HG03175 (cell line): Measurements from ENCODE around the gene GRID1.
A peak's percentile ranks its signal among the peaks of the same experiment; 100 is the strongest.

Experiments used
- ATAC-seq: cut with Tn5 transposase; IDR thresholded peaks from one replicate; pipeline ENCODE4 v1.9.1; 2021; ENCODE audit warnings: mild to moderate bottlenecking, moderate library complexity; ENCODE audit not compliant: unreplicated experiment

GRID1 gene

GRCh38 chr10:86355571-86356038 is 11.0 kb downstream of the GRID1 start:
- ATAC-seq, result peak; percentile 58

DNA sequence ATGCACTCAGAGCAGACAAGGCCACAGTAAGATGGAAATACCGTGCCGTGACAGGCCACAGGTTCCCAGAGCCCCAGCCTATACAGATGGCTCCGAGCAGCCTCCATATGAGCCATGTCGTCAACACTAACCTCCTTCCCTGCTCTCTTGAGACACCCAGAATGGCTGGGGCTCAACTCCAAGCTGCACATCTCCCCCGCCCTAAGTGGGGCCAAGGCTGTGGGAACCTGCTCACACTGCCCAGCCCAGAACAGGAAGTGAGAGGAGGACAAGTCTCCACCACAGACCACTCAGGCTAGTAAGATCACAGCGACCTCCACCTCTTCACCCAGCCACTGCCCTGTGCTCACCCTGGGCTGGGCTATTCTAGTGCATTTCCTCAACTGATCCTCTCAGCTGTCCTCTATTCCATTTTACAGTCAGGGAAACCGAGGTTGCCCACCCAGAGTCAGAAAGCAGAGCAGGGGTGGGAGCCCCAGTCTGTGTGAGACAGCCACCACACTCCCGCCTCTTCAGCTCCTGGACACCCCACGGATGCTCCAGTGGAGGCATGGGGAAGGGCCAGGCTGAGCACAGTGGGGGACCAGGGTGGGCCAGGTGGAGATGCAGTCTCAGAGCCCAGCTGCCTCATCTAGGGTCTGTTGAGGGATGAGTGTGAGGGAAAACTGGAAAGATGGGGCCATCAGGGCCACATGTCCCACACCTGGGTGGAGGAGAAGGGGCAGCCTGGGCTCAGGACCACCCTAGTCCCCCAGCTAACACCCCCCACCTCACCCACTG is 11.6 kb downstream of the GRID1 start:
- ATAC-seq, result peak; percentile 63

GRCh38 chr10:86353506-86354485 is 12.8 kb downstream of the GRID1 start:
- no peak for ATAC-seq

- no peak for ATAC-seq
These were observed 15.7 kb downstream of the GRID1 start for GRCh38 chr10:86350897-86351296.

DNA sequence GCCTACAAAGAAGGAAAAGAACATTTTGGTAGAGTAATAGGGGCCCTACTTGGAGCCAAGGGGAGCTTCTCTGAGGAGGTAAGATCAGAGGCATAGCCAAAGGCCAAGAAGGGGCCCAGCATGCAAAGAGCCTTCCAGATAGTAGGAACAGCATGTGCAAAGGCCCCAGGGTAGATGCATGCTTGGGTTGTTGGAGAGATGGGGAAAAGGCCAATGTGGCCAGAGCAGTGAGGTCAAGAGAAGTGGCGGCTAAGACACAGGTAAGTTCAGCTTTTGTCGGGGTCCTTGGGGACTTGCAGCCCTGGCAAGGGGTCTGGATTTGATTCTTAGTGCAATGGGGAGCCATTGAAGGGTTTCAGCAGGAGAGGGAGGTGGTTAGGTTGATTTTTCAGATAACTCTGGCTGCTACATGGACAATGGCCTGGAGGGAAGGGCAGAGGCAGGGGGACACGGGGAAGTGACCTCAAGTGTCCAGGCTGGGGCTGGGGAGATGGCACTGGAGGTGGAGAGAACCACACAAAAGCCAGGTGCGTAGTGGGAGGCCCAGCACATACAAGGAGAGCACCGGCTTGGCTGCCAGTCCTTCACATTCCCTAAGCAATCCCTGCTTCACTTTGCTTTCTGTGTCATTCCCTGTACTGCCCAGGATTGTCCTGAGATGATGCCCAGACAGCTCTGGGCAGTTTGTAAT is 16.5 kb downstream of the GRID1 start:
- ATAC-seq, result no peak

GRCh38 chr10:86349474-86349873 is 17.1 kb downstream of the GRID1 start:
- ATAC-seq, result no peak

GRCh38 chr10:86348321-86349210 is 18.0 kb downstream of the GRID1 start:
- ATAC-seq, result no peak

- no peak for ATAC-seq
These were observed 18.7 kb downstream of the GRID1 start for GRCh38 chr10:86347856-86348255.

DNA sequence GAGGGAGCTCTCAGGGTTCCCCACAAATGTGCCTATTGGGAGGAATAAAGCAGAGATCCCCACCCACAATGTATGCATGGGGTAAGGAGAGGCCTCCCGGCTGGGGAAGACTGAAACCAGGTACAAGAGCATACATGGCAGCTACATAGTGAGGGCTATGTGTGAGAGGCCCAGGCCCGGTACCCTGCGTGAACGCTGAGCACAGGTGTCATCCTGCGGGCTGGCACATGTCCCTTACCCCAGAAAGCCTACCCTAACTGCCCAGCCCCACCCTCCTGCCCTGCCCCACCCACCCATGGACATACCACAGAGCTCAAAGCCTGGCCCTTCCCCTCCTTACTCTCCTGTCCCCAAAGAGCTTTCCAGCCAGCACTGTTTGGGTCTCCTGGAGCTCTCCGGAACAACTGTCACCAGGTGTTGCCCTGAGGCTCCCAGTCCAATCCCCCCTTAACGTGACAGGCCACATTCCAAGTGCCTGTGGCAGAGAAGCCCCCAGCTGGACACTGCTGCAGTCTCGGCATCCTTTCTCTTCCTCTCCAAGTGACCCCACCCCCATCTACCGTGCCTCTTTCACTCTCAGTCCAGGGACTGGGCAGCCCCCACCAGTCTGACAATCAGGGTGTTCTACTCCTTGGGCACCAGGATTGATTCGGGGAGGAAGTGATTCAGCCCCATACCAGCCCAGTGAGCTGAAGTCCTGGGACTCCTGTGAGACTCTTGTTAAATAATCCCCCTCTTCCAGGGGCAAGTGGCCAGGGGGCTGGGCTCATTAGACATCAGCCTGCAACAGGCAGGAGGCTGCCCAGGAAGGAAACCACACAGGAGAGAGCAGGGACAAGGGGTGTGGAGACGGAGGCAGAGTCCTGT is 19.6 kb downstream of the GRID1 start:
- no peak for ATAC-seq

GRCh38 chr10:86345859-86346798 is 20.5 kb downstream of the GRID1 start:
- ATAC-seq, result no peak

- no peak for ATAC-seq
These were observed 21.2 kb downstream of the GRID1 start for GRCh38 chr10:86345296-86345858.

DNA sequence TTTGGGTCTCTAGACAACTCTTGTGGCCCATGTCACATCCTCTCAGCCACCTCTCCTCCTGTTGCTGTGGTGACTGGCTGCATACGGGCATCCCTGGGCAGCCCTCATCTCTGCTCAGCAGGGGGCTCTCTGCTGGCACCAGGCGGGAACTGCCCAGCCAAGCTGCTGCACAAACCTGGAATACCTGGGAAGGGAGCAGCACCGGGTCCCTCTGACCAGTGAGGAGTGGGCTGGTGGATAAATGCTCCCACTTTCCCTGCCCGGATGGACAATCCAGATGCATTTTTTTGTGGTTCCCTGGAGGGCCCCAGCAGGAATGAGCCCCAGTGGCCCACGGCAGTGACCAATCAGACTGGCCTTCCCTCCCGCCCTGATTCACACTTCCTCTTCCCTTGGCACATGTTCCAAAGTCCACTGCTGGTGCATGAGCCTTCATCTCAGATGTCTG is 21.9 kb downstream of the GRID1 start:
- no peak for ATAC-seq

DNA sequence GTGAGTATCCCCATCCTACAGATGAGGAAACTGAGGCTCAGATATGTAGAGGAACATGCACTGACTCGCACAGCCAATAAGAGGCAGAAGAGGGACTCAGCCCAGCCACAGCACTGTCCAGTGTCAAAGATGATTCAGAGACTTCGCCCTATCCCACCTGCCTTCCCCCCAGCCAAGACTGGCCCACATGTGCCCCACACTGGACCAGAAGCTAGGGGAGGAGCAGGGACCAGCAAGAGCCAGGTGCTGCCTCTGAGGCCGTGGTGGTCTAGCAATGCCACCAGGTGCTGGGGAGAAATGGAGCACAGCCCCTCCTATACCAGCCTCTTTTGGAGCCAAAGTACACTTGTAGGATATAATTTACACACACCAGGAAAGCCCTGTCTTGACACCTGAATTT is 22.3 kb downstream of the GRID1 start:
- no peak for ATAC-seq

DNA sequence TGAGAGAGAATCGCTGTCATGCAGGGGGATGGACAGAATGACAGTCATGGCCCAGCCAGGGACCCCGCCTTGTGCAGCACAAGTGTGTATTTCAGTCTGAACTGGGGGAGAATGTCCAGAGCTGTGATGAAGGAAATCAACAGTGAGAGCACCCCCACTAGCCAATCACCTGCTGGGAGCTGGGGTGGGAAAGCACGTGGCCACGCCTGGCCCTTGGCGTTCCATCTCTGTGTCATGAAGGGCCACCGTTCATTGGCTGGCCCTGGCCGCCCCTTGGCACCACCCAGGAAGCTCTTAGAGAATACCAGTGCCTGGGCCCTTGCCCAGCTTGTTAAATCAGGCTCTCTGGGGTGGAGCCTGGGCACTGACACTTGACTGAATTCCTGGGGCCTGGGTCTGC is 22.8 kb downstream of the GRID1 start:
- ATAC-seq, result no peak

- ATAC-seq, result no peak
These were observed 24.3 kb downstream of the GRID1 start for GRCh38 chr10:86342111-86342863.

DNA sequence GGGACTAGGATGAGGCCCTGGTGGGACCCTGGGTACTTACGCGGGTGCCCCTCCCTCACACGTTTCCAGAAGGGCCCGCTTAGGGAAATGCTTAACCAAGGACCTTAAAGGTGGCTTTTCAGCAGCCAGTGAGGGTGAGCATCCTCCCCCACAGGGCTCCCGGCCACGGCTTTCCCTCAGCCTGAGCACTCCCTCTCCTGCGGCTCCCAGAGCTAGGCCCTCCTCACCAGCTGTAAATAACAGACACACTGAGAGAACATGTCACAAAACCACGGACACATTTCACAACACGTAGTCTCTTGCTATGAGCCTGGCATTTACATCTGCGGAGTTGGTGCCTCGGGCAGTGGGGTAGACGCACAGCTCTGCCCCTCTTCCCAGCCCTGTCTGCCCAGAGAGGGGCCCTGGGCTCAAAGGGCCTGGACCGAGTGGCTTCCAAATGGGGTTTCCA is 25.2 kb downstream of the GRID1 start:
- ATAC-seq, result no peak

DNA sequence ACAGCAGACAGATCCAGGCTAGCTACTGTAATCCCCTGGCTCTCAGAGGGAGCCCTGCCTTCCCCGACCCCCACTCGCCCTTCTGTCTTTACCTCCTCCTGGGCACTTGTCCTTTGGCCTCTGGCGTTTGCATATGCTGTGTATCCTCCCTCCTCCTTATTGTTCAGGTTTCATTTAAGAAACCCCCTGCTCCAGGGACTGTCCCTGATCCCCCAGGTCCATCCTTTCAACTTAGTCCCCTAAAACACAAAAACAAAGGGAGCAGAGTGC is 25.7 kb downstream of the GRID1 start:
- no peak for ATAC-seq
